Fibroblast of skin of right quadriceps (primary cell): ENCODE measurements around the gene MFSD1.
A peak's percentile ranks its signal among the peaks of the same experiment; 100 is the strongest.
"Not testable (repeated sequence)": the region's sequence is repeated elsewhere in the genome, so short reads cannot be mapped to it uniquely, and the experiment has no call there.

Experiments used
- DNase-seq: peaks from one replicate; pipeline ENCODE4 v3.0.0-alpha.2; 2013

Gene MFSD1

DNA sequence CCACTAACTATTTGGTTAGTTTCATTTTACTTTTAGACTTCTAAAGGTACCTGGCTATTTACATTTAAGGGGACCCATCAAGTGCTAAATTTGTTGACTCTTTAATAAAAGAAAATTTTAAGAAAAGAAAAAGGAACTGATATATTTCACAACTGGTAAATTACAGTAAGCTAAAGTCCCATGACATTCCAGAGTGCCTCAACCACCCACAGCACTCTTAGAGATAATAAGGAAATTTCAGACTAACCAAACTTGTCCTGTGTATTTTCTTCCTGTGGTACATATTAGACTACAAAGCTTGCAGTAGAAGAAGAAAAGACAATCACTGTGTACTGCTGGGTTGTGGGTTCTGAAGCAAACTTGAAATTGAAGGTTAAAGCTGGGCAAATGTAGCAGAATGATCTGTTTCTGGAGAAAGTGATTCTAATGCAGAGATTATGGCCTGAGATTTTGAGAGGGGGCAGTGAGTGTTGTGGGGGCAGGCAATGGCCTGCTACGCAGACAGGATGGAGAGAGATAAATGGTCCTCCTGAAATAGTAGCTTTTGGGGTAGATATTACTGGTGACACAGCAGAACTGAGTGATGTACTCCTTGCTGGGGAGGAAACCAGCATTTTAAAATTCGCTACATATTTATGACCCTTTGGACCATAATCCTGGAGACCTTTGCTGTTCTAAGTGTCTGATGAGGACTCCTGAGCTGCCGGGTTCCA is 24.5 kb upstream of the MFSD1 start:
- DNase-seq: no peak

DNA sequence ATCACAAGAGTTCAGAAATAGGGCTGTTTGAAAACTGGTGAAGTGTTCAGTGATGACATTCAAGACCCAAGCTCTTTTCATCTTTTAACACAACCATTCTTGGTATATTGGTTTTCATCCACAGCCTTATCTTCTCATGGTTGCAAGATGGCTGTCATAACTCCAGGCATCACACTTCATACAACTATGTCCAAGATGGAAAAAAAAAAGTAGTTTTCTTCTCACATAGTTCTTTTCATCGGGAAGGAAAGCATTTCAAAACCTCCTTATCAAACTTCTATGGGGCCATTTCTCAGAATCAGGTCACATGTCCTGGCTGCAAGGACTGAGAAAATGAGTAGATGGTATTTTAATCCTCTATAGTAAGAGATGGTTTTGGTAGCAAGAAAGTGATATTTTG is 21.1 kb upstream of the MFSD1 start:
- DNase-seq: no peak

DNA sequence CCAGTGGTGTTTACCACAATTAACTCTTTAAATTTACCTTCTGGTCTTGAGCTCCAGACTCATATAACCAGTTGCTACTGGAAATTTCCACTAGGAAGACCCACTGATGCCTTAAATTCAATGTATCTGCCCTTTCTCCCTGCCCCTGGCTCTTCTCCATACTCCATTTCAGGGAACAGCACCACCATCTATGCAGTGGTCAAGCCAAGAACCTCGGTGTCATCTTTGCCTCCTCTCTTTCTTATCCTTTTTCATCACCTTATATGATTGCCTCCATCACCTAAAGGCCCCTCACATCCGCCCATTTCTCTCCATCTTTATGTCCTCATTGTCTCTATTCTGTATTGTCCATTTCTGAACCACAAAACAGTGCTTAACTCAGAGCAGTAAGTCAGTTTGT is 20.7 kb upstream of the MFSD1 start:
- DNase-seq: no peak

DNA sequence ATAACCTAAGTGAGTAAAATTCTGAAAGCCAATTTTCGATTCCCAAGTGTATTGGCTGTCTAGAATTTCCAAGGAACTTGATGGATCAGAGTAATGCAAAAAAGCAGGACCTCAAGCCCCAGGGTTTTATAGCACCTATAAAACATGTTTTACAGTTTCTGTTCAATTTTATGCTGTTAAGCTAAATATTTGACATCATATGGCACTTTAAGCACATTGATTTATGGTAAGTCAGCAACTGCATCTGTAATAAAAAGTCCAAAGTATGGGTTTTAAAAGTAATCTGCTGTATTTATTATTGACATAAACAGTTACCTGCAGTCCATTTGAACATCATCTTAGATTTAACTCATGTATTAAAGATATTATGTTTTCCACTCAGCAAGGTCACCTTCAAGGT is 20.0 kb upstream of the MFSD1 start:
- DNase-seq: no peak

DNA sequence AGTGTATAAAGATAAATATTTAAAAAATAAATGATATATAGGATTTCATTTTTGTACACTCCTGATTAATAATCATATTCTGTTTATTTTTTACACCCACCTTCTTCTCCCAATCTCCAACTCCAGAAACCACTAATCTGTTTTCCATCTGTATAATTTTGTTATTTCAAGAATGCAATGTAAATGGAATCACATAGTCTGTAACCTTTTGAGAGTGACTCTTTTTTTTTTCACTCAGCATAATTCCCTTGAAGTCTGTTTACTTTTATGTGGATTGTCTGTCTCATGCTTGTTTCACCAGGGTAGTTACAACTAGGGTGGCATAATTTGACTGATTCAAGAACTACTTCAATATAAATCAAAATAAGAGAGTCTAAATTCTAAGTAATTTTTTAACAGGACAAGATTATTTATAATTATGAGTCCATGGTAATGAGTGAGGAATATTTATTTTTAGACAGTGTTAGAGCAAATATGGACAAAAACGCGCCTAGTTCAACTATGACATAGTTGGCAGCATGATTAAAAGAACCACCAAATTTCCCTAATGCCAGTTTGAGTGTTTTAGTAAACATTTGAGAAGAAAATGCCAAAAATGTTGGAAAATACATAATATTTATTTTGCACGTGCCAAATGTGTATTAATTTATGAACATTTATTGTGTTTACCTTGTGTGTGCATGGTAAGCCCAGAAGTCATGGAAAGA is 19.4 kb upstream of the MFSD1 start:
- no peak for DNase-seq

DNA sequence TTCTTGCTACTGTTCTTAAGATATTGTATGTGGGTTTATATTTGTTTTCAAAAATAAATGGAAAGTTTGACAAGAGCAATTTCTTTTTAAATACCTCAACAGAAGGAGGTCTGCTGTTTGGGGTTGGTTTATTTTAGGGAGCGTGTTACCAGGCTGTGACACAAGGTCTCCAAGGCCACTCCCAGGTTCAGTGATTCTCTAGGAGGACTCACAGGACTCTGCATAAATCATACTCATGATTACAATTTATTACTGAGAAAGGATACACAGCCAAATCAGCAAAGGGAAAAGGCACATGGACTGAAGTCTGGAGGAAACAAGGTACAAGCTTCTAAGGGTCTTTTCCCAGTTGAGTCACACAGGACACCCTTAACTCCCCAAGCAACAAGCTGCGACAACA is 18.8 kb upstream of the MFSD1 start:
- no peak for DNase-seq

DNA sequence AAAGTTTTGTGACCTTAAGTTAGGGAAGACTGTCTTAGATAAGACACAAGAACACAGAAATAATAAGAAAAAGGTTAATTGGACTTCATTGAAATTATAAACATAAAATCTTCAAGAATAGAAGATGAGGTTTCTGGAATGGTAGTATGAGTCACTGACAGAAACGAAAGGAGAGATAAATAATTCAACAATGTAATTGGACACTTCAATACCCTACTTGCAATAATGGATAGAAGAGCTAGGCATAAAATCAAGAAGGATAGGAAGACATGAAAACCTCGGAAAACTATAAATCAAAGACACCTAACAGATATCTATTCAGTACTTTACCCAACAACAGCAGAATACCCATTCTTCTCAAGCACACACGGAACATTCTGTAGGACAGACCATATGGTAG is 15.9 kb upstream of the MFSD1 start:
- DNase-seq: no peak

DNA sequence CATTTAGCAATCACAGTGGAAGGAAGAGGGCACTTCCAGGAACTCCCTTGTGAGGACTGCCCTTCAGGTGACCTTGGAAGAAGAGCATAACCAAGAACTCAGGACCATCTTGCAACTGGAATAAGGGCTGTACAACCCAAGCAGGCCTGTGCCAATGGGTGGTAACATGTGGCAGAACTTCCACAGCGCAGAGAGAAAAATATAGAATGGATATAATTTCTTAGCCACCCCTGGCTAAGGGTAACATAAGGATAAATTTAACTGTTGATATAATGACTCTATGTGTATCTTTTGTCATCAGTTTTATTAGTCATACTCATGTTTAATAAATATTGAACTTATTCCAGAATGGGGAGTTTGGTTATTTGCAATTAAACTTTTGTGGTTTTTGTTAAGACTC is 13.4 kb upstream of the MFSD1 start:
- DNase-seq: no peak

DNA sequence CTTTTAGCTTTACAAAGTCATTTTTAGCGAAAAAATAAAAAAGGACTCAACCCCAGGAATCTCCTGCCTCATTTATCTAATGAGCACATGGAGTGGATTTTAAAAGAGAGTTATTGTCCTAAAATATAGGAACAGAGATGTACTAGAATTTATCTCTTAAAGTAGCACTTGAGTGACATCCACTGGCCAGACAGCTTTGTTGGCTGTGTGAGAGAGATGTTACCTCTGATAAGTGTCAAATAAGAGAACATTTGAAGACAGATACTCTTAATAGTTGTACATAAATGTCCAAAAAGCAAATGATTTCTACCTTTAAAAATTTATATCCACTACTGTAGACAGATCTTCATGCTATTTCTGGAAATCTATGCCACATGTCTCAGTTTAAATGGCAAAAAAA is 12.3 kb upstream of the MFSD1 start:
- DNase-seq: peak; percentile 67

DNA sequence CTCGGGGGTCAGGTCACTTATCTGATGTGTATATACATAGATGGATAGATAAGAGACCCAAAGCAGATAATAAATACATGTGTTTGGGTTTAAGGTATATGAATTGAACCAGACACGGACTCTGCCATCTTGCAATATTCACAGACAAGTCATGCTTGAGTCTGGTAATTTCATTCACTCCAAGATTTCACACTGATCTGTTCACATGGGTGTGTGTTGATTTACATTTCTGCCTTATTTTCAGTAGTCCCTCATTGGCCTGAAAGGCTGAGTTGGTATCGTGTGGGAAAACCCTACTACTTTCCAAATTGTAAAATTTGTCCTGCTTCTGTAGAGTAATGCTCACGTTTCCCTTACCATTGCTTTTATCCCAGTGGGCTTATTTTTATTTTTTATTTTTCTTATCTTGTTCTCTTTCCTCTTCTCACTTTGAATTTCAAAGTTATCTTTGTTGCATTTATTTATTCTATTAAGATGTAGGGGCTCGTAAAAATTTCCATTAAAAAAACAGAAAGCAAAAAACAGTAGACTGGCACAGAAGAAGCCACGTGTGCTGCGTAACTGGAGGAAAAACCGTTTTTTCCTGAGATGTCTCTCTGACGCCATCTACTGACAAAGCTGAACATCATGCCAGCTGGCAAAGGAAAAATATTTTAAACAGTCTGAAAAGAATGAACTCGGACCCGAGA is 10.8 kb upstream of the MFSD1 start:
- peak; percentile 76 for DNase-seq

DNA sequence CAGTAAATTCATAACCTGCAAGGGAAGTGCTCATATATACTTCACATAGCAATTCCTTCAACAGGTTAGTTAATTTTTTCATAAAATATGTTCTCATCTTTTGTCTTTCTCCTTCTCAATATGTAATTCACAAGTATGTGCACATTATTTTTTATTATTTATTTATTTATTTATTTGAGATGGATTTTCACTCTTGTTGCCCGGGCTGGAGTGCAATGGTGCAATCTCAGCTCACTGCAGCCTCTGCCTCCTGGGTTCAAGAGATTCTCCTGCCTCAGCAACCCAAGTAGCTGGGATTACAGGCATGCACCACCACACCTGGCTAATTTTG is 10.3 kb upstream of the MFSD1 start:
- DNase-seq: not testable (repeated sequence)

DNA sequence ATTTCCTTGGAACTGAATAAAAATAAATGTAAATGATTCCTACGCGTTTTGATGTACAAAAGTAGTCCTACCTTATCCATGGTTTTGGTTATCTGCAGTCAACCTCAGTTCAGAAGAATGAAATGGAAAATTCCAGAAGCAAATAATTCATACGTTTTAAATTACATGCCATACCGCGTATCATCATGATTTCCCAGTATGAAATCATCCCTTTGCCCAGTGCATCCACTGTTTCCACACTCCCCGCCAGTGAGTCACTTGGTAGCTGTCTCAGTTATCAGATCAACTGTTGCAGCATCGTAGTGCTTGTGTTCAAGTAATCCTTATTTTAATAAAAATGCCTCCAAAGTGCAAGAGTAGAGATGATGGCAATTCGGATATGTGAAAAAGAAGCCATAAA is 9.1 kb upstream of the MFSD1 start:
- peak; percentile 90 for DNase-seq

DNA sequence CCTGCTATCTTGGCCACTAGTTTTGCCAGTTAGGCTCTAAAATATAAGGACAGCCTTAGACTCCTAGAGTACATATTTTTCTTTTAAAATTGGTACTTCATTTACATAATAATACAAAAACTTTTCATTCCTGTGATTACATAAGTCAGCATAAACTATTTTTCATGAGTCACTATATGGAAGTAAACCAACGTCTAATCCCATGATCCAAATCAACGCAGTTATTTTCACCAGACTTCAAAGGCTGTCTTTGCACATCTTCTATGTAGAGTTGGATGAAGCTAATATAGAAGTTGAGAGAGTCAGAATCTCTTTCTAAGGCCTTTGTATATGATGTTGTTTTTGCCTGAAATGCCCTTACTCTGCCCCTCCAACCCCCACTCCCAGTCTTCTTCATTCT is 7.6 kb upstream of the MFSD1 start:
- DNase-seq: no peak

DNA sequence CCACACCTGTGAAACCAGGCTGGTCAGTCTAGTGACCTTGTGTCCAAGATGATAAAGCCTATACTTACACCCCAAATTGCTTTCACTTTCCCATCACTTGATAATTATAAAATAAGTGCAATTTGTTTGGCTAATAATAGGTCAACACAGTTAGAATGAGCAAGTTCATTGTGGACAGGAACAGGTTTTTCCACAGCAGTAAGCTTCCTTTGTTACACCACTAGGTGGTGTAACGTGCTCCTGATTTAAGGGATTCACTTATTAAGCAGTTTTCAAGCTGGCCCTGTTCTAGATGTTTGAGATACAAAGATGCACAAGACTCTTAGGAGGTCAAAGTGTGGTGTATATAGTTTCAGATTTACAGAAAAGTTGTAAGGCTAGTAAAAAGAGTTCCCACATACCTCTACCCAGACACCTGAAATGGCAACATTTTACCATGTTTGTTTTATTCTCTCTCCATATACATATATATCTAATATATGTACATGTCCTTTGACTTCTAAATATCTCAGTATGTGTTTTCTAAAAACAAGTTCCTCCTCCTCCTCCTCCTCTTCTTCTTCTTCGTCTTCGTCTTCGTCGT is 6.8 kb upstream of the MFSD1 start:
- DNase-seq: peak; percentile 32

DNA sequence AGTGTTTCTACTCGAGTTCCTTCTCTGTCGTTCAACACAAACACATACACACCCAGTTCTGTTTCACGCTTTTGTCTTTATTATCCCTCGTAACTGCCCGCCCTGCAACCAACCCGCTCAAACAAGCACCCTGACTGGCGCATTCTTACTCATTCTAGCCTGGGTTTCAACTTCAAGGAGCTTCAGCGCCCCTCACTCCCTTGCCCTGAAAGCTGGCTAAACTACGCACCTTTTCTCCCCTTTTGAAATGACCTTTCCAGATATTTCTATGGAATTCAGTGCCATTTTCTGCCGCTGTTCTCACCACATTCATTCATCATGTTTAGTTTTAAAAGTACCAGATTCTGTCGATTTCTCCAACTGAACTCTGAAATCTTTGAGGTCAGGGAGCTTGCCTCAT is 653 bp upstream of the MFSD1 start:
- peak; percentile 23 for DNase-seq

DNA sequence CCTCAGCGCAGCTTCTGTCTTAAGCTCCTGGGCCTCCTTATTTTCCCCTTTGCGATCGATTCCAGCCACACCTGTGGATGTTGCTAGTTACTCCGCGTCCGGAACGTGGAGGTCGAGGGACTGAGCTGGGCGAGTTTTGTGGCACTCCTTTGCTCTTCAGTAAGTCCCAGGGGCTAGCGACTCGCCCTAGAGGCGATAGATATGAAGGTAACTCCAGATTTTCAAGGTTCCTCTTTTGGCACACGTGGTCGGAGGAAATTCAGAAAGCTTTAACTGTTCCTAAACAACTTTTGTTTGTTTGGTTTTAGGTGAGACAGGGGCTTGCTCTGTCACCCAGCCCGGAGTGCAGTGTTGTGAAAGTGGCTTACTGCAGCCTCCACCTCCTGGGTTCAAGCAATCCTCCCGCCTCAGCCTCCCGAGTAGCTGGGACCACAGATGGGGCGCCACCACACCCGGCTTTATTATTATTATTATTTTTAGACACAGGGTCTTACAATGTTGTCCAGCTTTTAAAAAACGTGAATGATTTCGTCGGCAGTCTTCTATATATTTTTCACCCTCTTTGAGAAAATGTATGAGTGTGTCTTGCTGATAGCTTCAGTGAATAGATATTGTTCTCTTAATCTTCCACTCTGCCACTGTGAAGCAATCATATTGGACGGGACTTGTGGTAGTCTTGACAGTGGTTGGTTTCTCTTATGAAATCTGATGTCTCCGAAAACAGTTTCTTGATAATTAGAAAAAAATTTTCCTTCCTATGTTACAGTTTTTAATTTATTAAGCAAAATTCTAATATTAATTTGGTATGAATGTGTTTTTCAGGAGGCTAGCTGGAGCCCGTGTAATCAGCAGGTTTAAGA is 785 bp downstream of the MFSD1 start:
- DNase-seq: no peak

DNA sequence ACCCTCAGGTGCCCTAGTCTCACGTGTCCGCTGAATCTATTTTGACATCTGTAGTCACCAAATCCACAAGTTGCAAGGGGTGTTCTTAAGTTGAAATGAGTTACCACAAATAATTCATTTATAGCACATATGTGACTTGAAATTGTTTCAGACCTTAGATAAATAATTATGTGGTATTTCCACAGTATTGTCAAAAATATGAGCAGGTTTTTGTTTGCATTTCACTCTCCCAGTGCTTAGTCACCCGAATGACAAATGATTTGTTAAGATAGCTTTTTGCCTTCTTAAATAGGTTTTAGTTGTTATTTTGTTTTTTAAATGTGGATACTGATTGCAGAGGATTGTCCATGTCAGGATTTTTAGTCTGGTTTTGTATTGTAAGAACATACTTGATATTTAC is 2.6 kb downstream of the MFSD1 start:
- DNase-seq: no peak

DNA sequence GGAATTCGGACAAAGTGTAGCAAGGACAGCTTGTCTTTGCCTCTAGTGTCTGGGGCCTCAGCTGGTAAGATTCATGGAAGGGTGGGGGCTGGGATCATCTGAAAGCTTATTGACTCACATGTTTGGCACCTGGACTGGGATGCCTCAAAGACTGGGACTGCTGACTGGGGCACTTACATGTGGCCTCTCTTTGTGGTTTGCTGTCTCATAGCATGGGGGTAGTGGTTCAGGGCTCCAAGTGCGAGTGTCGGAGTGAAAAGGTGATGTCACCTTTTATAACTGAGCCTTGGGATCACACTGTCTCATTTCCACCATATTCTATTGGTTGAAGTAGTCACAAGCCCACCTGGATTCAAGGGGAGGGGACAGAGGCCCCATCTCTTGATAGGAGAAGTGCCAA is 6.8 kb downstream of the MFSD1 start:
- peak; percentile 85 for DNase-seq

DNA sequence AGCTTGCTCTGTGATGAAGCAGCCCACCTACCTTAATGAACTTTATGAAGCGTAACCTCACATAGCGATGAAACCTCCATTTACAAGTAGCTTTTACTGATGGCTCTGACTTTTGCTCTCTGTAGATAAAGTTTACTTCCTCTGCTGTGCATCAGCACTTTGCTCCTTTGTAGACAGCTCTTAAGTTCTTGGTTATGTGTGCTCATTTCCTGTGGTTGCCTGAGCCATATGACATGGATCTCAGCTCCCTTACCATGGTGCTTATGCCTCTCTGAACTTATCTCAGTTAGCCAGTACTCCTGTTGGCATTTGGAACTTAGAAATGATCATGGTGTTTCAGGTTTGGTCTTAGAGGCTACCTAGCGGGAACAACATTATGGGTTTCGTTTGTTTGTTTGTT is 7.8 kb downstream of the MFSD1 start:
- no peak for DNase-seq

DNA sequence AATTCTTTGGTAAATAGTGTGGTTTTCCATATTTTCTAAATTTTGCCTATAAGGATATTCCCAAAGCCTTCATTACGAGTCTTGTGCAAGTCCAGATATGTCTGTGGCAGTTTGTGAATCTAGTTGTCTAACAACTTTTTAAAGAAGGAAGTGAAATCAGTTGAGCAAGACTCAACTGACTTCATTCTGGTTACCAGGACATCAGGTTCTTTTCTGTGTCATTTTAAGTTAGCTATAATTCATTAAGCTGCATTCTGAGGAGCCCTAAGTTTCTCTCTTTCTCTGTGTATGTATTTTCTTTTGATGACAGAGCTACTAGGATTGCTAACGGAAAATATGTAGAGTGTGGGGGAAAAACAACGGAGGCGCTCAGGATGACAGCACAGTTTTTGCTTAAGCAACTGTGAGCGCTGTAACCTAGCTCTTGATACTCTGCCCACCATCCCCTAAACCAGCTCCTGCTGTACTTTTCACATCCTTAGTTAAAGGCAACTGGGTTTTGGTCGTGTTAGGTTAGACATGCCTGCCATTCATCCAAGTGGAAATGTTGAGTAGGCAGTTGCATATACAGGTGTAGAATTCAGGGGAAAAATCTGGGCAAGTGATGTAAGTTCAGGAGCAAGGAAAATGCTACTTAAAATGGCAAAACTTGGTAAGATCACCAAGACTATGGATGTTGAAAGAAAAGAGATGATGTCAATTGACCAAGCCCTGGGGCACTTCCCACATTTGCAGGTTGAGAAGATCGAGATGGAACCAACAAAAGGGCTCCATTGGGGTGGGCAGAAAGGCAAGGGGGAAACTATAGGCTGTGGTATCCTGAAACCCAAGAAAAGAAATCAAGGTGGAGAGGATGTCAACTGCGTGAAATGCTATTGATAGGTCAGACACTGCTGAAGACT is 9.2 kb downstream of the MFSD1 start:
- no peak for DNase-seq

DNA sequence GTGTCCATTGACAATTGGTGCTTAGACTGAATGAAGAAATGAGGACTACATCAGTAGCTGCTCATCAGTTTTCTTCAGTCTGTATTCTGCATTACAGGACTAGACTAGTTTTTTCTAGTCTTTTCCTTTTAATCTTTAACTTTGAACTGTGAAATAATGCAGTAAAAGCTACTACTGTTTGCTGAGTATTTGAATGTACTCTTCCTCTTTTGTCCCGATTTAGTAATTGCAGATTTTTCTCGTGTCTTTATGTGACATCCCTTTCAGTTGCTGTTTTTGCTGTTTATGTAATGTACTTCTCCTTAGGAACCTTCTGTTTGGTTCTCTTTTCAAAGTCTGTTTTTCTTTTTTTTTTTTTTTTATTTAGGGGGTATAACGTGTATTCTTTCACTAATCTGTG is 17.4 kb downstream of the MFSD1 start:
- no peak for DNase-seq

DNA sequence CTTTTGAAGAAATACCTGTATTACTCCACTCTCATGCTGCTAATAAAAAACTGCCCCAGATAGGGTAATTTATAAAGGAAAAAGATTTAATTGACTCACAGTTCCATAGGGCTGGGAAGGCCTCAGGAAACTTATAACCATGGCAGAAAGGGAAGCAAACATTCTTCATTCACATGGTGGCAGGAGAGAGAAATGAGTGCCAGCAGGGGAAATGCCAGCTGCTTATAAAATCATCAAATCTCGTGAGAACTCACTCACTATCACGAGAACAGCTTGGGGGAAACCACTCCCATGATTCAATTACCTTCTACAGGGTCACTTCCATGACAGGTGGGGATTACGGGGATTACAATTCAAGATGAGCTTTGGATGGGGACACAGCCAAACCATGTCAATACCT is 18.7 kb downstream of the MFSD1 start:
- no peak for DNase-seq
